GM21360 (cell line): ENCODE results near the gene CYSTM1.

Experiments
- ATAC-seq: cut with Tn5 transposase; IDR thresholded peaks from one replicate; pipeline ENCODE4 v1.9.1; 2021; ENCODE audit warnings: mild to moderate bottlenecking, moderate library complexity; ENCODE audit not compliant: unreplicated experiment

The CYSTM1 gene

DNA sequence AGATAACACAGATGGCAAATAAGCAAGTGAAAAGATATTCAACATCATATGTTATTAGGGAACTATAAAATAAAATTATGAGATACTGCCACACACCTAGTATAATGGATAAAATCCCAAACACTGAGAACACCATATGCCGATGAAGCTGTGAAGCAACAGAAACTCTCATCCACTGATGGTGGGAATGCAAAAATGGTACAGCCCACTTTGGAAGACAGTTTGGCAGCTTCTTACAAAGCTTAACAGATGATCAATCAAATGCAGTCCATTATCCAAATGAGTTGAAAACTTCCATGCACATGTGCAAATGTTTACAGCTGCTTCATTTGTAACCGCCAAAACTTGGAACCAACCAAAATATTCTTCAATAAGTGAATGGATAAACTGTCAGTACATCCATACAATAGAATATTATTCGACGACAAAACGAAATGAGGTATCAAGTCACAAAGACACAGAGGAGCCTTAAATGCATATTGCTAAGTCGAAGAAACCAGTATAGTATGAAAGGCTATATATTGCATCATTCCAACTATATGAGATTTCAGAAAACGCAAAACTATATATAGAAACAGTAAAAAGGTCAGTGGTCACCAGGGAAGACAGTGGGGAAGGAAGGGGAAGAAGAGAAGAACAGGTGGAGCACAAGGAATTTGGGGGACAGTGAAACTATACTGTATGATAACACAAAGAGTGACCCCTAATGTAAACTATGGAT is 113.0 kb downstream of the CYSTM1 start:
- ATAC-seq: no peak

DNA sequence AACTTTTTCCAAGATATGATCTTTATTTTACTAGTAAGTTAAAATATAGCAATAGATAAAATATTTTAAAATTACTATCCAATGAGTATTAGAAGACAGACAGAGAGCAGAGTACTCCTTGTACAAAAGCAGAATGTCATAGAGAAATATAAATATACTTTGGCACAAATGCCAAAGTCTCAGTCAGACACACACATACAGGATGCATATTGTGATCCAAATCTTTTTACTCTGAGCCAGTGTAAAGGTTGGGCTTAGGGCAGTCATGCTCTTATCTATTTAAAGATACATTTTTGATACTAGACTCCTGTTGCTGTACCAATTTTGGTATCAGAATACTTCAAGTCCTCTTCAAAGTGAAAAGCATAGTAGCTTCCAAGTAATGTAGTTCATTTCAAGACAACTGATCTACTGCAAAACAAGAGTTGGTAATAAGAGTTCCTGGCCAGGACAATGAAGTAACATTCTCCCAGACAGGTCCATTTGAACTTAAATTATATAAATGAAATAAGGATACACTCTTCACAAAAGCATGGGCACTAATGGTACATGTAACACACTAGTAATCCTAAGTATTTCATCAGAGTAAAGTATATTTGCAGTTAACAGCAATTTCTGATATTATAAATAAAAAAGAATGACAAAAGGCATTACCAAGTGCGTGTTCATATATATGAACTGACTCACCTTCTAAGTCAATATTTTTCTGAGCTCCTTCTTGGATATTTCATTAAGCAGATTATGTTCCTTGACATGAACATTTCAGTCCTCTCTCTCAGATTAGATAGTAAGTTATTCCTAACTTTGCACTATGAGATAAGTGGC is 117.4 kb downstream of the CYSTM1 start:
- no peak for ATAC-seq
